ENCODE measurements around the gene NAA80. TPM values are rescaled to one million over a fixed set of nuclear protein-coding genes. Genes with fewer than 3 reads are reported as not detected.

NAA80 gene
- total and polyA plus RNA-seq, 2 of the 8 experiments (the other 6 are each of a cell fraction or from before 2014, with no cell fraction given), result 11.3 to 16.7 TPM

GRCh38 chr3:50327943-50328691, 28.9 kb upstream of the NAA80 start, which contains the start of gene TUSC2:
TUSC2 (minus strand) TSS chr3:50328223; CDS start chr3:50328099, 124 bp downstream.
- no peak within 1 kb of the TSS for H2AK5ac ChIP-seq (ENCODE audit: low read depth, low read length)
- H3K9ac ChIP-seq (replicated peaks in 1 of 4; ENCODE audit: extremely low read depth in 1 of 4, low read depth in 3 of 4, low read length in 3 of 4), result peak within 1 kb of the TSS; percentile 65 to 74 (median 72)
- H3K4ac ChIP-seq (replicated peaks; ENCODE audit: insufficient read length, low read depth, low read length), result no peak within 1 kb of the TSS
- H3K4me1 ChIP-seq (replicated peaks in 1 of 4; ENCODE audit: control insufficient read depth in 3 of 4, insufficient read depth in 4 of 4, low read length in 3 of 4), result peaks cover 0 to 19% (median 7%) of the 10 kb centered on the region in 4 experiments; a peak in 6 of 7 replicates
- H2BK20ac ChIP-seq (ENCODE audit: low read length), result no peak within 1 kb of the TSS
- peak within 1 kb of the TSS; percentile 71 for H2AFZ ChIP-seq (ENCODE audit: low read length)
- H3K36me3 ChIP-seq (ENCODE audit: control insufficient read depth in 2 of 4, insufficient read depth in 4 of 4, low read length in 3 of 4), result peaks cover 11 to 31% (median 23%) of the 10 kb centered on the region in 4 experiments; a peak in 7 of 8 replicates
- DNase-seq (ENCODE audit: low read depth in 1 of 2, low spot score in 2 of 2) (peak; percentile 82 to 96), FAIRE-seq (no peak)
- H3K27ac ChIP-seq (ENCODE audit: low read depth, low read length), result peak within 1 kb of the TSS; percentile 49; the same call in 1 of the 2 replicates
- H3K56ac ChIP-seq (replicated peaks; ENCODE audit: insufficient read length, low read depth, low read length), result peak within 1 kb of the TSS; percentile 42
- H2BK120ac ChIP-seq (replicated peaks; ENCODE audit: low read depth, low read length), result no peak within 1 kb of the TSS
- no peak within 1 kb of the TSS for H4K91ac ChIP-seq (replicated peaks; ENCODE audit: insufficient read length, low read length)
- peak within 1 kb of the TSS; percentile 52 to 97 (median 90) for H3K4me3 ChIP-seq (ENCODE audit: extremely low read depth in 1 of 4, insufficient read depth in 2 of 4, low read depth in 3 of 4, low read length in 4 of 4)
- H2BK12ac ChIP-seq (ENCODE audit: low read depth, low read length), result no peak within 1 kb of the TSS
- no peaks in the 10 kb centered on the region for H3K27me3 ChIP-seq (replicated peaks in 1 of 4; ENCODE audit: control insufficient read depth in 3 of 4, extremely low read depth in 1 of 4, insufficient read depth in 3 of 4, low read length in 3 of 4)
- CTCF ChIA-PET (ENCODE audit: partially characterized antibody), result interaction anchor here (0.7 to 7.5 kb wide), 13 partner anchors 9 to 291 kb away, joined by 3 to 75 read pairs (median 3); partner anchors contain the start of genes HYAL3, LSMEM2 and NAA80
- no peak within 1 kb of the TSS for H3K14ac ChIP-seq (ENCODE audit: insufficient read length)
- H2BK5ac ChIP-seq (ENCODE audit: low read depth, low read length), result peak within 1 kb of the TSS; percentile 44; the same call in 1 of the 2 replicates
- H2BK15ac ChIP-seq (ENCODE audit: low read length), result peak within 1 kb of the TSS; percentile 61; the same call in 1 of the 2 replicates
- H4K20me1 ChIP-seq (replicated peaks in 1 of 2; ENCODE audit: control insufficient read depth in 1 of 2, insufficient read depth in 2 of 2, low read length in 2 of 2), result peaks cover 6 to 8% of the 10 kb centered on the region in 2 experiments
- H4K8ac ChIP-seq (ENCODE audit: extremely low read depth, insufficient read depth, low read length), result peak within 1 kb of the TSS; percentile 94; the same call in 1 of the 2 replicates
- H4K5ac ChIP-seq (ENCODE audit: insufficient read length, low read depth, low read length), result peak within 1 kb of the TSS; percentile 58
- peaks cover 11% of the 10 kb centered on the region; the same call in 1 of the 2 replicates for H3K23me2 ChIP-seq (ENCODE audit: low read depth, low read length)
- POLR2A ChIA-PET (ENCODE audit: partially characterized antibody), result interaction anchor here (0.6 to 6.4 kb wide), 13 partner anchors 8 to 172 kb away, joined by 3 to 36 read pairs (median 4); partner anchors contain the start of genes HYAL1, HYAL2, IFRD2 and RASSF1
- H3K79me1 ChIP-seq (ENCODE audit: low read depth, low read length), result peaks cover 5% of the 10 kb centered on the region; the same call in 1 of the 2 replicates
- peak within 1 kb of the TSS; percentile 72 to 98 for H3K4me2 ChIP-seq (ENCODE audit: insufficient read depth in 1 of 2, low read depth in 2 of 2, low read length in 2 of 2)
- H3K79me2 ChIP-seq (ENCODE audit: control insufficient read depth in 1 of 2, insufficient read depth in 2 of 2, low read length in 2 of 2), result peaks cover 0 to 11% of the 10 kb centered on the region in 2 experiments; a peak in 2 of 4 replicates
- WGBS, 2 experiments (ENCODE audit: extremely low coverage in 1 of 2, insufficient coverage in 1 of 2, insufficient read length in 1 of 2, insufficient replicate concordance in 2 of 2, low coverage in 1 of 2, low lambda C conversion rate in 2 of 2, missing lambda C conversion rate in 1 of 2), result 7% methylated on average over 50 of the region's 55 CpGs; no CpG with 5 or more reads in 1 of the 2 experiments
- H3K18ac ChIP-seq (ENCODE audit: extremely low read depth, low read length), result no peak within 1 kb of the TSS
- no peak within 1 kb of the TSS for H3K23ac ChIP-seq (ENCODE audit: insufficient read length)
- H3K9me3 ChIP-seq (ENCODE audit: insufficient read depth in 2 of 2, low read depth in 1 of 2, low read length in 1 of 2), result no peaks in the 10 kb centered on the region
- TF ChIP-seq JUN (IDR thresholded peaks at IDR 0.05; ENCODE audit: low read depth, low read length) (no peak), PHF8 (conservative IDR thresholded peaks at IDR 0.05; ENCODE audit: low read depth, low read length) (peak; percentile 85), MAFK (IDR thresholded peaks at IDR 0.05; ENCODE audit: low read depth, low read length) (no peak), RBBP5 (IDR thresholded peaks at IDR 0.05; ENCODE audit: borderline replicate concordance, low read depth, low read length) (peak; percentile 62; the same call in 1 of the 2 replicates), CHD1 (IDR thresholded peaks at IDR 0.05; ENCODE audit: low read depth, low read length) (no peak), RAD21 (IDR thresholded peaks at IDR 0.05 in 1 of 2, conservative IDR thresholded peaks at IDR 0.05 in 1 of 2; ENCODE audit: low read depth in 2 of 2, low read length in 2 of 2) (no peak), TAF1 (IDR thresholded peaks at IDR 0.05; ENCODE audit: low read depth, low read length) (peak; percentile 84), KDM5A (IDR thresholded peaks at IDR 0.05; ENCODE audit: low read length) (peak; percentile 67; the same call in 1 of the 2 replicates), HDAC2 (IDR thresholded peaks at IDR 0.05; ENCODE audit: borderline replicate concordance in 1 of 2, low read depth in 2 of 2, low read length in 2 of 2) (peak in 1 of 2 experiments; percentile 84; a peak in 1 of 4 replicates), ZNF274 (IDR thresholded peaks at IDR 0.05; ENCODE audit: borderline replicate concordance, extremely low read depth, low read length) (no peak)

All from H1 (cell line).